GM21619 (cell line): ENCODE measurements around the gene RGPD5.
"Not testable (repeated sequence)": the region's sequence is repeated elsewhere in the genome, so short reads cannot be mapped to it uniquely, and the experiment has no call there.

Source experiments
- ATAC-seq: cut with Tn5 transposase; IDR thresholded peaks from one replicate; pipeline ENCODE4 v1.9.1; 2021; ENCODE audit not compliant: unreplicated experiment

The RGPD5 gene

GRCh38 chr2:109794074-109794737 lies at the start of gene RGPD5:
RGPD5 (plus strand) TSS chr2:109794305; CDS start chr2:109794466, 161 bp downstream.
- peak; percentile 96 for ATAC-seq

DNA sequence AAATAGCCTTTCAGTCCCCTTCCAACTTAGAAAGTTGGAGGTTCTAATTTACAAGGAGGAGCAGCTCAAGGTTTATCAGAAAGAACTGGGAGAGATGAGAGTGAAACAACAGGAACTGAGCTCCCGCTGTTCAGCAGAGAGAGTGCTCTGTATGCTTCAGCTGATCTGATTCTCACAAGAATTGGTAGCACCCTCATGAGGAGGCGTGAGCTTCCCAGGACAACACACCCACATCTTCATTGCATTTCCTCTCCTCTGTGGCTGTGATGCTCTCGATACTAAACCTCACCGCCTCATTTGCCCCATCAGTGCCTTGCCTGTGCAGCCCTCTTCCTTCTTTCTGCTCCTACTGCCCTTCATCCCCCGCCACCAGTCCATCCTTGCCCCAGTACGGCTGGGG lies 42.5 kb upstream of the RGPD5 start:
- not testable (repeated sequence) for ATAC-seq

GRCh38 chr2:109757163-109757824 lies 36.8 kb upstream of the RGPD5 start:
- not testable (repeated sequence) for ATAC-seq

DNA sequence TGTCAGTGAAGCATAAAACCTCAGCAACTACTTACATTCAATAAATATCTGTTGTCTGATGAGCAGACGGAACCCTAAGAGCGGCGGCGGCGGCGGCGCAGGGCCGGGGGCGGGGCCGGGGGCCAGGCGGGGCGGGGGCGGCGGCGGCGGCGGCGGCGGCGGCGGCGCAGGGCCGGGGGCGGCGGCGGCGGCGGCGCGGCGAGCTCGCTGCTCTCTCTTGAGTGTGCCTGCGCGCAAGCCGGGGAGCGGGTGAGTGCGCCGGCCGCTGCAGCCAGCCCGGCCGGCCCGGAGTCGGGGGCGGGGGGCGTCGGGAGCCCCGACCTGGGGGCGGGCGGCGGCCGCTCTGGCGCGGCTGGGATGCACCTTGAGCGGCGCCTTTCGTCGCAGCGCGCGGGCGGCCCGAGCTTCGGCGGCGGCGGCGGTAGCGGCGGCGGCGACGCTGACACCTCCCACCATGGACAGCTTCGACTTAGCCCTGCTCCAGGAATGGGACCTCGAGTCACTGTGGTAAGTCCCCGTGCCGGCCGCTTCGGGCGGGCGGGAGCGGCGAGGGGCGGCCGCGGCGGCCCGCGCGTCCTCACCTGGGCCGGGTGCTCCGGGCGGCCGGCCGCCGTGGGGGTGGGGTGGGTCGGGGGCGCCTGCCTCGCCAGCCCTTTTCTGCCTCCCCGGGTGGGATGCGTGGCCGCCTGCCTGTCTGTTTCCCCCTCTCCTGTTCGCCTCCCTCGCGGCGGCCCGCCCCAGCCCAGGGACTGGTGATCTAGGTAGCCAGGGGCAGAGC lies 33.7 kb upstream of the RGPD5 start:
- ATAC-seq, result not testable (repeated sequence)

DNA sequence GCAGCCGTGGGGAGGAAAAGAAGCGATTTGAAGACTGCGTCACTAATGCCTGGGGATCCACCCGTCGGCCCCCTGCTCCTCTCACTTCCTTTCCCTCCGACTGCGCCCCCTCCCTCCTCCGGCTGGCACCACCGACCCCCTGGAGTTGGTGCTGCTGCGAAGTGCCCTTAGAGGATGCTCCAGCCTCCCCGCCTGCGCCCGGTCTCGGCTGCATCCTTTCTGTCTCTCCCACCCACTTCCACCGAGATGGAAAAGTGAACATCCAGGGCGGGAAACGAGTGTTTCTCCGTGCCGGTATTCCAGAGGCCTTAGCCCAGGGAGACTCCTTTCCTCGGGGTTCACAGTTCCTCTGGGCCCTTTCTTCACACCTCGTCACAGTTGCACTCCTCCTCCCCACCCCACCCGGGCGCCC lies 33.1 kb upstream of the RGPD5 start:
- not testable (repeated sequence) for ATAC-seq

DNA sequence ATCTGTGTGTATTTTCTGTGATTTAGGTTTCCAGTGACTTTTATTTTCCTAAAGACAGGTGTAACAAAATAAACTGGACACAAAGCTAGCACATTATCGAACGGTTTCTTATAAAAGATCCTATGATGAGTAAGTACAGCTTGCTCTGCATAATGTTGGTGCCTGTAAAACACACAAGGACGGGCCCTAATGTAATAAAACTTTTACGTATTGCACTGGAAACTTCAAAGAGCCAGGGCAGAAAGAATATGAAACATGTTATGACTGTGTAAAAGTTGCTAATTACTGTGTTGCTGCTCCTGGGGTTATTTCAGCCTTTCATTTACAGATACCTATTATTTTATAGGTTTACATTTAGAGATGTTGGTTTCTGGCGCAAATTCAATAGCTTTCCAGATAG lies 32.1 kb upstream of the RGPD5 start:
- ATAC-seq, result not testable (repeated sequence)

GRCh38 chr2:109766074-109766473 lies 28.0 kb upstream of the RGPD5 start:
- ATAC-seq, result not testable (repeated sequence)

GRCh38 chr2:109766886-109767578 lies 27.1 kb upstream of the RGPD5 start:
- not testable (repeated sequence) for ATAC-seq

GRCh38 chr2:109768934-109769333 lies 25.2 kb upstream of the RGPD5 start:
- not testable (repeated sequence) for ATAC-seq

- not testable (repeated sequence) for ATAC-seq
These were observed 15.0 kb upstream of the RGPD5 start for GRCh38 chr2:109779118-109779517.

DNA sequence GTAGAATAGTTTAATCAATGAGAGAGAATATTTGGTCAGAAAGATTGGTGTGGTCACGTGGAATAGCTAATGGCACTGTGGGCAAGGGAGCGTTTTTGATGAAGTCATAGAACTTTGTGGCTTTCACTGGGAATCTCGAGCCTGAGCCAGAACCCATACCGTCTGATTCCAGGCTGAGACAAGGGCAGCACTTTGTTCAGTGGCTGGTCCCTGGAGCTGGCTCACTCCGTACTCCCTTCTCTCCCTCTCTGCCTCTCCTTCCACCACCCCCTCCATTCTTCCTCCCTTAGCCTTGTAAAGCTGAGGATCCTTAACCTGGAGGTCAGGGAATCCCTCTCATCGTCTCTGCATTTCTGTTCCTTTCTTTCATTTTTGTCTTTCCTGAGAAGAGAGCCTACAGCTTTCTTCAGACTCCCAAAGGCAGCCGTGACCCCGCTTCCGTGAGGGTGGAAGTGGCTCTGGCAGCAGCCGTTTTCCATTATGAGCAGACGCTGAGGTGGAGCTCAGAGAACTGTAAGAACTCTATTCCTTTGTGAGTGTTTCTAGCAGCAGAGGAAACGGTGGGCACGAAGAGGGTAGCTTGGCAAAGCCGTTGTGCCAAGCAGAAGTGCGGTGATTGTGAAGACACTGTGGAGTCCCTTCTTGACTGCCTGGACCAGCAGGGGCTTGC lies 12.8 kb upstream of the RGPD5 start:
- not testable (repeated sequence) for ATAC-seq

GRCh38 chr2:109782446-109782993 lies 11.6 kb upstream of the RGPD5 start:
- not testable (repeated sequence) for ATAC-seq

GRCh38 chr2:109791530-109792279 lies 2.4 kb upstream of the RGPD5 start:
- not testable (repeated sequence) for ATAC-seq

DNA sequence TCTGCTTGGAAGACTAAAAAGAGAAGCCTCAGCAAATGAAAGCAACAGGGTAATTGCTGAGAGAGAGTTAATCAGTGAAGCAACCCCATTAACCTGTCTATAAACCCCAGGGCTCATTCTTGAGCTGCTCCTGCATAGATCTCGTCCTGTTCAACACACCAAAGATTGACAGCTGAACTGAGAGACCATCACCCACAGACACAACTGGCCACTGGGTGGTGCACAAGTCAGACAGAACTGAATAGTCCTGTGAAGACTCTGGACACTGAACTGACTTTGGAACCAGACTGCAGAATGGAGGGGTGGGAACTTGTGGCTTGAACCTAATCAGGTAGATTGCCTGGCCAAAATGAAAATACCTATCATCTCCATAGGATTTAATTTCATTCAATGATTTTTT lies 1.4 kb upstream of the RGPD5 start:
- peak; percentile 56 for ATAC-seq

DNA sequence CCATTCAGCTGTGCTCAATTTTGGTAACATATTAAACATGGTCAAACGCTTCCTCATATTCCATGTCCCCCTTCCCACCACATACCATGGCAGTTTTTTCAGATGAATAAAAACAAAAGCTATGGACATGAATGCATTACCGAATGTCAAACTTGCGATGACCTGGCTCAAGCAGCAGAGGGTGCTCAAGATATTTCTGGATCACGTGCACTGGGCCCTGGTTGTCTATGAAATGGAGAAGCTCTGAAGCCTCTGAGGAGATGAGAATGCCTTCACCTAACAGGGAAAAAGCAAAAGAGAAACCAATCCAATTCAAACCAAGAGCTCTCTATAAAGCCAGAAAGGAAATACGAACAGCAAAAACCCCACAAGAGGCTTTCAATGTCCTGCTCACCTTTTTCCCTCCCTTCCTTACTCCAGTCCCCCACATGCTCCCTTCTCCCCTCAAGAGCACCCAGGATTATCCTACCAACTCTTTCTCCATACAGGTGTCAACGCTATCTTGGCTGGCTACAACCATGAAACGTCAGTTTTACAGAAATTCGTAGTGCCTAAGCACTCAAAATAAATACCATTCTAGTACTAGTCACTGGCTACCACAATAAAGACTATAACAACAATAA lies 77.1 kb downstream of the RGPD5 start:
- peak; percentile 93 for ATAC-seq

DNA sequence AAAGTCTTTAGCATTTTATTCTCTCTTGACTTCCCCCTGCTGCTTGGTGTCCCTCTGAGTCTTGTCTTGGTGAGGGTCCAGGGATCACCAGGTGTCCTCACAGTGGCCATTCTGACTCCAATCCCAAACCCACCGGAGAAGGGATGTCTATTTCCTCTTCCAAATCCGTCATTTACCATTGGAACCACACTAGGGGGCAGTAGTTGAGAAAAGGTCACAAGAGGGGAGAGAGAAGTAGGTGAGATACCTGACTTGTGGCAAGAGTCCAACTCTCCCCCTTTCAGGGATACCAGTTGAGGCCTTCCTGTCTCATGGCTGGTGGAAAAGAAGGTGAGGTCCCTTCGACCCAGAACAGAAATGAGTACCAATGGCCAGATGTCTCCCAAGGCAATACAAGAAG lies 82.5 kb downstream of the RGPD5 start:
- ATAC-seq, result not testable (repeated sequence)

- not testable (repeated sequence) for ATAC-seq
These were observed 88.0 kb downstream of the RGPD5 start for GRCh38 chr2:109882112-109882511.

DNA sequence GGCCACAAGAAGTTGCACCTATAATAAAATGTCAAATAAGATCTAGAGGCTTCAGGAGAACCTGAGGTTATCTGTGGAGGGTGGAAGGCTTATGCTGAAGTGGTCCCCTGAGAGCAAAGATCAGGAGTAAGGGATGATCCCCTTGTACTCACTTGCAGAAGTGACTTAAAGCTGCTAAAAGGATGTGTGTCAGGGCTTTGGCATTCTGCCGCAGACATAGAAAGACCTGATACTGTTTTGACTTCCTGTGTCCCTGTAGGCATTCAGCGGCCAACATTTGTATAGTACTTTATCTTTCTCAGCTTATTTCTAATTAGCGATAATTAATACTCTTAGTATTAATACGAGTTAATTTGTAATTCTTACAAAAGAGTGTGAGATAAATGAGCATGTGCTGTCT lies 94.3 kb downstream of the RGPD5 start:
- not testable (repeated sequence) for ATAC-seq

- ATAC-seq, result not testable (repeated sequence)
These were observed 95.8 kb downstream of the RGPD5 start for GRCh38 chr2:109889909-109890308.
